Cerebellar cortex (tissue), 1 donor: ENCODE data around the gene USP31.

Experiments used
- DNase-seq: peaks from one replicate; pipeline ENCODE4 v3.0.0-alpha.2; 2015; ENCODE audit warnings: low spot score

The USP31 gene

GRCh38 chr16:23059433-23059832 is 89.8 kb downstream of the USP31 start:
- DNase-seq, result no peak

- DNase-seq, result no peak
Observed at GRCh38 chr16:23058576-23058975, 90.7 kb downstream of the USP31 start.

GRCh38 chr16:23057013-23057596 is 92.1 kb downstream of the USP31 start:
- no peak for DNase-seq

- no peak for DNase-seq
Observed at GRCh38 chr16:23055481-23055880, 93.8 kb downstream of the USP31 start.

- DNase-seq, result no peak
Observed at GRCh38 chr16:23052908-23053580, 96.2 kb downstream of the USP31 start.

GRCh38 chr16:23052221-23052620 is 97.0 kb downstream of the USP31 start:
- no peak for DNase-seq

- DNase-seq, result no peak
Observed at GRCh38 chr16:23051587-23051986, 97.7 kb downstream of the USP31 start.

- no peak for DNase-seq
Observed at GRCh38 chr16:23048164-23048563, 101.1 kb downstream of the USP31 start.

- no peak for DNase-seq
Observed at GRCh38 chr16:23045025-23045424, 104.2 kb downstream of the USP31 start.

- DNase-seq, result no peak
Observed at GRCh38 chr16:23040246-23040645, 109.0 kb downstream of the USP31 start.

- DNase-seq, result no peak
Observed at GRCh38 chr16:23039118-23039517, 110.1 kb downstream of the USP31 start.

- no peak for DNase-seq
Observed at GRCh38 chr16:23035240-23035639, 114.0 kb downstream of the USP31 start.

GRCh38 chr16:23031508-23032098 is 117.6 kb downstream of the USP31 start:
- no peak for DNase-seq

- peak; percentile 1 for DNase-seq
Observed at GRCh38 chr16:23029733-23030420, 119.4 kb downstream of the USP31 start.

- DNase-seq, result no peak
Observed at GRCh38 chr16:23027386-23027785, 121.9 kb downstream of the USP31 start.

- DNase-seq, result no peak
Observed at GRCh38 chr16:23026784-23027362, 122.4 kb downstream of the USP31 start.

GRCh38 chr16:23025692-23026307 is 123.5 kb downstream of the USP31 start:
- no peak for DNase-seq

- no peak for DNase-seq
Observed at GRCh38 chr16:23024044-23024443, 125.2 kb downstream of the USP31 start.

- no peak for DNase-seq
Observed at GRCh38 chr16:23020084-23020483, 129.2 kb downstream of the USP31 start.

GRCh38 chr16:23016368-23016767 is 132.9 kb downstream of the USP31 start:
- no peak for DNase-seq

- no peak for DNase-seq
Observed at GRCh38 chr16:23015580-23015979, 133.7 kb downstream of the USP31 start.

GRCh38 chr16:23014592-23014991 is 134.7 kb downstream of the USP31 start:
- no peak for DNase-seq
